Stimulated activated CD8-positive, alpha-beta memory T cell treated with anti-CD3 and anti-CD28 coated beads, Interleukin-15, amount 100 ng/mL, for 48 hours (primary cell): ENCODE data around the gene INAFM2.

Source experiments
- DNase-seq, 2 donors: peaks; one replicate each; pipeline ENCODE4 v3.0.0-alpha.2; 2020; ENCODE audit warnings: low read depth in 2 of 2

INAFM2 gene

GRCh38 chr15:40328751-40329150 lies 5.3 kb downstream of the INAFM2 start:
- DNase-seq, result no peak

- DNase-seq, result no peak
Observed at GRCh38 chr15:40329804-40330203, 6.3 kb downstream of the INAFM2 start.

- DNase-seq, result no peak
Observed at GRCh38 chr15:40330368-40330836, 6.9 kb downstream of the INAFM2 start.

GRCh38 chr15:40331026-40331425 lies 7.5 kb downstream of the INAFM2 start:
- no peak for DNase-seq

- DNase-seq, result no peak
Observed at GRCh38 chr15:40331637-40332036, 8.1 kb downstream of the INAFM2 start.

GRCh38 chr15:40332113-40332781 lies 8.8 kb downstream of the INAFM2 start:
- no peak for DNase-seq

GRCh38 chr15:40333922-40334492 lies 10.5 kb downstream of the INAFM2 start:
- no peak for DNase-seq

- no peak for DNase-seq
Observed at GRCh38 chr15:40334541-40334940, 11.0 kb downstream of the INAFM2 start.

- DNase-seq, result no peak
Observed at GRCh38 chr15:40334941-40335795, 11.7 kb downstream of the INAFM2 start.

GRCh38 chr15:40335938-40336743 lies 12.6 kb downstream of the INAFM2 start:
- no peak for DNase-seq

- DNase-seq, result no peak
Observed at GRCh38 chr15:40336744-40337122, 13.2 kb downstream of the INAFM2 start.

GRCh38 chr15:40337597-40337996 lies 14.1 kb downstream of the INAFM2 start:
- DNase-seq, result no peak

GRCh38 chr15:40338041-40338657 lies 14.7 kb downstream of the INAFM2 start:
- DNase-seq, result peak; percentile 64 to 65

GRCh38 chr15:40338921-40339620 lies 15.6 kb downstream of the INAFM2 start:
- no peak for DNase-seq

GRCh38 chr15:40339621-40339945 lies 16.1 kb downstream of the INAFM2 start:
- no peak for DNase-seq

- no peak for DNase-seq
Observed at GRCh38 chr15:40340038-40340739, 16.7 kb downstream of the INAFM2 start.

- no peak for DNase-seq
Observed at GRCh38 chr15:40340740-40341400, 17.4 kb downstream of the INAFM2 start, which contains the start of gene CCDC9B. Gene CCDC9B, minus strand, starts transcription at chr15:40340939. Its CDS starts 120 bp downstream, at chr15:40340819.

GRCh38 chr15:40342416-40343320 lies 19.2 kb downstream of the INAFM2 start:
- DNase-seq, result no peak

- DNase-seq, result no peak
Observed at GRCh38 chr15:40343512-40343911, 20.0 kb downstream of the INAFM2 start.
